Measurements from ENCODE around the gene KXD1.

- TF ChIP-seq EZH2 (IDR thresholded peaks at IDR 0.05; ENCODE audit: insufficient read depth, poor library complexity, severe bottlenecking) (no peak), EZH2phosphoT487 (IDR thresholded peaks at IDR 0.05; ENCODE audit: insufficient read depth, low read depth) (no peak)
These were observed 18.3 kb upstream of the KXD1 start for GRCh38 chr19:18539372-18539771.
